Type B pancreatic cell (in vitro differentiated cells): ENCODE results near the gene SSBP3. TPM values are rescaled to one million over a fixed set of nuclear protein-coding genes. Genes with fewer than 3 reads are reported as not detected.

Experiments used
- DNase-seq: peaks from one replicate; pipeline ENCODE4 v3.0.0; 2021; ENCODE audit warnings: mixed read lengths; ENCODE audit not compliant: unreplicated experiment; ENCODE audit errors: extremely low spot score
- H3K27ac Mint-ChIP-seq: 2 replicates; pipeline ENCODE4 v1.8.0; 2021; ENCODE audit warnings: mild to moderate bottlenecking, mixed read lengths
- H3K27me3 Mint-ChIP-seq: 2 replicates; pipeline ENCODE4 v1.8.0; 2021; ENCODE audit warnings: mixed read lengths
- H3K36me3 Mint-ChIP-seq: 2 replicates; pipeline ENCODE4 v1.8.0; 2021; ENCODE audit warnings: mixed read lengths
- H3K4me1 Mint-ChIP-seq: one replicate; pipeline ENCODE4 v1.8.0; 2021; ENCODE audit warnings: mixed read lengths; ENCODE audit not compliant: unreplicated experiment
- H3K4me3 Mint-ChIP-seq: 2 replicates; pipeline ENCODE4 v1.8.0; 2021; ENCODE audit warnings: mild to moderate bottlenecking, mixed read lengths
- H3K9me3 Mint-ChIP-seq: 2 replicates; pipeline ENCODE4 v1.8.0; 2021; ENCODE audit warnings: mixed read lengths
- total RNA-seq: library from RNA; stranded (reverse); gene quantifications from 2 replicates; pipeline ENCODE4 v1.2.1, GENCODE V29; 2021; ENCODE audit warnings: low replicate concordance
- TF ChIP-seq, protein P1 (sequence below): fragments of 200-600 bp; sonication (generic); conservative IDR thresholded peaks from 2 replicates; pipeline ENCODE4 v1.5.0; 2021; ENCODE audit warnings: antibody characterized with exemption, mild to moderate bottlenecking

Gene SSBP3
- total RNA-seq, 1 donor from 2014 or later: 129 TPM

DNA sequence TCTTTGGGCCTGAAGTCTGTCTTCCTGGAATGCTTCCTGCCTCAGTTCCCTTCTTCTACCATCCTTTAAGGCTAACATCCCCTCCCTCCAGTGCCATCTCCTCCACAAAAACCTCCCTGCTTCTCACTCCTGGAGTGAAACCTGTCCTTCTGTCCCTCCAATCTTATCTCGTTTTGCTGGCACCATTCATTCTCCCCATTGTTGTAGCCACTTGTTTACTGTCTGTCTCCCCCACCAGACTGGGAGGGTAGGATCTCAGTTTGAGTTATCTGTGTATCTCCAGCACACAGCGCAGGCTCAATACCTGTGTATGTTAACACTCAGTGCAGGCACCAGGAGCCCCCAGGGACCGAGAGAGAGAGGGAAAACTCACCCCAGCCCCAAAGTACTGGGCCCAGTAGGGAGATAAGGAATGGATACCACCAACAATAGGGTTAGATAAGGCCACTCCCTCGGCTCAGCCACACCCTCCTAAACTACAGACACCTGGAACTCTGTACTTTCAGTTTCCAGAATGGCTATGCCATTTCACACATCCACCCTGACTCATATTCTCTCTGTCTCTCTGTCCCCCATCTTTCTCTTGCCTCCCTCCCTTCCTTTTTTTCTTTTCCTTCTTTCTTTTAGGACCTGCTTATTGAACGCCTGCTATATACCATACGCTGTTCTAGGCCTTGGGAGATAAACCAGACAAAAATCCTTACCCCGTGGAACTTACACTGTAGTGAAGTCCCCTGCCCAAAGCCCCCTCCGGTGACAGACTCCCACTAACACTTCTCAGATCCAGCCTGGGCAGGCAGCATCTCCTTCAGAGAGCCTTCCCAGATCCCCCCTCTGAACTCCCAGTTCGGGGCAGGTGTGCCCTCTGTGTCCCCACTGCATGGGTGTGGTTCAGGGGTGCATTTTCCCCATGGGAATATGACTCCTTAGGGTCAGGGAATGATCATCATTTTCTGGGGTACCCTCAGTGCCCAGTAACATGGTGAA, 3.3 kb upstream of the SSBP3 start:
- Mint-ChIP-seq H3K4me1 (peaks cover 59% of the 10 kb centered on the region), H3K27me3 (peaks cover 4% of the 10 kb centered on the region), H3K27ac (peak overlapping the region; percentile 97), H3K4me3 (peak overlapping the region; percentile 40), H3K9me3 (no peaks in the 10 kb centered on the region), H3K36me3 (peaks cover under 1% of the 10 kb centered on the region)
- no peak for DNase-seq
- TF ChIP-seq, protein P1, sequence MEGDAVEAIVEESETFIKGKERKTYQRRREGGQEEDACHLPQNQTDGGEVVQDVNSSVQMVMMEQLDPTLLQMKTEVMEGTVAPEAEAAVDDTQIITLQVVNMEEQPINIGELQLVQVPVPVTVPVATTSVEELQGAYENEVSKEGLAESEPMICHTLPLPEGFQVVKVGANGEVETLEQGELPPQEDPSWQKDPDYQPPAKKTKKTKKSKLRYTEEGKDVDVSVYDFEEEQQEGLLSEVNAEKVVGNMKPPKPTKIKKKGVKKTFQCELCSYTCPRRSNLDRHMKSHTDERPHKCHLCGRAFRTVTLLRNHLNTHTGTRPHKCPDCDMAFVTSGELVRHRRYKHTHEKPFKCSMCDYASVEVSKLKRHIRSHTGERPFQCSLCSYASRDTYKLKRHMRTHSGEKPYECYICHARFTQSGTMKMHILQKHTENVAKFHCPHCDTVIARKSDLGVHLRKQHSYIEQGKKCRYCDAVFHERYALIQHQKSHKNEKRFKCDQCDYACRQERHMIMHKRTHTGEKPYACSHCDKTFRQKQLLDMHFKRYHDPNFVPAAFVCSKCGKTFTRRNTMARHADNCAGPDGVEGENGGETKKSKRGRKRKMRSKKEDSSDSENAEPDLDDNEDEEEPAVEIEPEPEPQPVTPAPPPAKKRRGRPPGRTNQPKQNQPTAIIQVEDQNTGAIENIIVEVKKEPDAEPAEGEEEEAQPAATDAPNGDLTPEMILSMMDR: no peak

DNA sequence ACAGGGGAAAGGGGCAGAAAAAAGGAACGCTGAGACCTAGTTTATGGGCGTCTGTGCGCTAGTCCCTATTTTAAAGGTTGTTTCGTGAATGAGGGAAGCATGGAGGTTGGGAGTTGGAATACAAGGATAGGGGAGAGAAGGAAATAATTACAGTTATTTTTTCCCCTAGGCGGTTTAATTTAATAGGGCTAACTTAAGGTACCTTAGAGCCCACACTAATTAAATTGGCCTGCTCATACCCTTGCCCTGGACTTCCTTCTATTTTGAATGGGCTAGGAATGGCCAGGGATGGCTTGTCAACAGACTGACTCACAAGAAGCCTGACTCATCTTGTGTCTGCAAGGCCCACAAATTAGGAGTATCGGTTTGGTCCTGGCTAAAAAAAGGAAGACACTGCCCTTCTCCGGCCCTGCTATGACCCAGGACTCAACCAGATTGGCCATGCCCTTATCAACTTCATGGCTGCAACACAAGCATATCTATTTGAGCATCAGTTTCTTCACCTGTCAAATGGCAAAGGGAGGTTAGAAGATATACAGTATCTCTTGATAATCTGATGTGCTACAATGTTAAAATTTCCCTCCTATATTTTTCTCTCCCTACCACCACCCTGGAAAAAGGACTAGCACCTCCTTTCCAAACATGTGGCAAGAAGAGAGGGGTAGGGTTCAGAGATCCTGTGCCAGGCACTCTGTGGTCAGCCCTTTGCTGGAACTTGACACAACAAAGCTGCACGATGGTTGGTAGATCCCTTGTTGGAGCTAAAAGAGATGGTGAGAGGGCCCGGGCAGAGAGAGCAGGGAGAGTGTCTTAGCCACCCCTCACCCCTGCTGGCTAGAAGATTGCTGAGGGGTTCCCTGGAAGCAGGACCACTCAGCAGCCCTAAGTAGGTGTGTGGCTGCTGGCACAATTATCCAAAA, 2.2 kb upstream of the SSBP3 start:
- no peaks in the 10 kb centered on the region for H3K9me3 Mint-ChIP-seq
- no peak for DNase-seq
- H3K27ac Mint-ChIP-seq: peak overlapping the region; percentile 97
- peaks cover 59% of the 10 kb centered on the region for H3K4me1 Mint-ChIP-seq
- H3K27me3 Mint-ChIP-seq: no peaks in the 10 kb centered on the region
- H3K36me3 Mint-ChIP-seq: peaks cover 7% of the 10 kb centered on the region
- peak overlapping the region; percentile 96 for H3K4me3 Mint-ChIP-seq
- TF ChIP-seq, protein P1: no peak

DNA sequence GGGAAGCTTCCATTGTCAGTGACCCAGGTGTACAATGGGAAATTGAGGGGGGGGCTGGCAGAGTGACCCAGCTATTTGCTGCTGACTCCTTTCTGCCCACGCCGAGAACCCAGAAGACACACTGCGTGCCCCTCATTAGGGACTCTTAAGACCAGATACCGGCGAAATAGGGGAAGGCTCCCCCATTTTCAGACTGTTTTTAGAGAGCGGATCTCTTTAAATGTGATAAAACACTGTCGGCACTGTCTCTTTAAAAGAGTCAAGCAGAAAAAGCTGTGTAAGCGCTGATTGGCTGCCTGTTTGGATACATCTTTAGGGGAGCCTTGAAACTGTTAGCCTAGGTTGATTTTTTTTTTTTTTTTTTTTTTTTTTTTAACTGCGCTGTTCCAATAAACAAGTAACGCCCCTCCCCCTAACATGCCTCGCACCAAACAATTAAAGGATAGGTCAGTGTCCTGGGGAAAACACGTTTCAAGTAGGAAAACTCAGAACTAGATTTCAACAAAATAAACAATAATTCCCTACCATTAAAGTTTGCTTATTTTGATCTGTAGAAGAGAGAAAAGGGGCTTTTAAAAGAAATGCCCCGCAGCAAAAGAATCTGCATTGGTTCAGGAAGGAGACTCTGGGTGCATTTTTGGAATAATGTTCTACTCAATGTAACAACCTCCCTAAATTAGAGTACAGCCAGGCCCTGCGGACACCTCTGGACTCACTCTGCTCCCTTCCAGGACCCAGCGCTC, 1.4 kb upstream of the SSBP3 start:
- Mint-ChIP-seq H3K4me1 (peaks cover 63% of the 10 kb centered on the region), H3K36me3 (peaks cover 16% of the 10 kb centered on the region), H3K4me3 (peak overlapping the region; percentile 96), H3K27ac (peak overlapping the region; percentile 97), H3K27me3 (no peaks in the 10 kb centered on the region), H3K9me3 (no peaks in the 10 kb centered on the region)
- DNase-seq: no peak
- TF ChIP-seq, protein P1: no peak

DNA sequence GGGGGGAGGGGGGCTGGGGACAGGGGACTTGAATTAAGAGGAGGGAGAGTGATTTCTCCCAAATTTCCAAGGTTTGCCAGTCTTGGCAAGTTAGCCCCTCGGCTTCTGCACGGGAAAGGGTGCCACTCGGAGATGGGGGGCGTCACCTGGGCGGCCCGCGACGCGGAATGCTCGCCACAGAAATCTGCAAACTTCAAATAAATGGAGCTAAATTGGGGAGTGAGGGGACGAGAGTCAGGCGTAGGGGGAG, 885 bp upstream of the SSBP3 start:
- no peaks in the 10 kb centered on the region for H3K27me3 Mint-ChIP-seq
- H3K4me3 Mint-ChIP-seq: peak overlapping the region; percentile 96
- peaks cover 19% of the 10 kb centered on the region for H3K36me3 Mint-ChIP-seq
- H3K9me3 Mint-ChIP-seq: no peaks in the 10 kb centered on the region
- peak overlapping the region; percentile 97 for H3K27ac Mint-ChIP-seq
- no peak for DNase-seq
- H3K4me1 Mint-ChIP-seq: peaks cover 63% of the 10 kb centered on the region
- TF ChIP-seq, protein P1: no peak

DNA sequence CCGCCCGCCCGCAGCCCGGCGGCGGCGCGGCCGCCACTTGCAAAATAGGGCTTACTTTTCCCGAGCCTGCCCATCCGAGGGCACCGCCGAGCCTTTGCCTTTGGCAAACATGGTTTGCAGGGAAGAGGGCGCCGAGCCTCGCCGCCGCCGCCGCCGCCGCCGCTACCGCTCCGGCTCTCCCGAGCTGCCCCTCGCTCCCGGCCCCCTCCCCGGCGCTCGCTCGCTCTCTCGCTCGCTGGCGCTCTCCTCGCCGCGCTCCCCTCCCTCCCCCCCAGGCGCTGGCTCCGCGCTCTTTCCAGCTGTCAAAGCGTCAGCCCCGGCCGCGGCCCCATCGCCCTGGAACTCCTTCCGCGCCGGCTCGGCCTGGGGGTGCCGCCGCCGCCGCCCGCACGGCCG, 298 bp downstream of the SSBP3 start:
- no peaks in the 10 kb centered on the region for H3K27me3 Mint-ChIP-seq
- H3K36me3 Mint-ChIP-seq: peaks cover 31% of the 10 kb centered on the region
- no peak for DNase-seq
- H3K9me3 Mint-ChIP-seq: no peaks in the 10 kb centered on the region
- no peak overlapping the region for H3K27ac Mint-ChIP-seq
- peaks cover 70% of the 10 kb centered on the region for H3K4me1 Mint-ChIP-seq
- TF ChIP-seq, protein P1: no peak
- peak overlapping the region; percentile 66 for H3K4me3 Mint-ChIP-seq
